ENCODE data around the gene NFIA. TPM values are rescaled to one million over a fixed set of nuclear protein-coding genes. Genes with fewer than 3 reads are reported as not detected.

Gene NFIA
- total RNA-seq (7.9 TPM), polyA plus RNA-seq (10.3 TPM)
- long read RNA-seq, donor 1 = 0 reads
- long read RNA-seq, donor 2, full-length matches to known transcripts = 5 of 5 reads
- long read RNA-seq, donor 2, partial matches to known transcripts = 0 of 5 reads
- long read RNA-seq, donor 2, other reads (novel, unspliced or antisense) = 0 of 5 reads
- long read RNA-seq, donor 3, full-length matches to known transcripts = 3 of 3 reads
- long read RNA-seq, donor 3, partial matches to known transcripts = 0 of 3 reads
- long read RNA-seq, donor 3, other reads (novel, unspliced or antisense) = 0 of 3 reads
- long read RNA-seq, donor 4 = 0 reads
- long read RNA-seq, donor 5, full-length matches to known transcripts = 2 of 15 reads
- long read RNA-seq, donor 5, partial matches to known transcripts = 13 of 15 reads
- long read RNA-seq, donor 5, other reads (novel, unspliced or antisense) = 0 of 15 reads
- long read RNA-seq, donor 6, full-length matches to known transcripts = 6 of 6 reads
- long read RNA-seq, donor 6, partial matches to known transcripts = 0 of 6 reads
- long read RNA-seq, donor 6, other reads (novel, unspliced or antisense) = 0 of 6 reads
- long read RNA-seq, donor 7, full-length matches to known transcripts = 4 of 9 reads
- long read RNA-seq, donor 7, partial matches to known transcripts = 5 of 9 reads
- long read RNA-seq, donor 7, other reads (novel, unspliced or antisense) = 0 of 9 reads
- long read RNA-seq, donor 8, partial matches to known transcripts = 0 of 2 reads
- long read RNA-seq, donor 8, other reads (novel, unspliced or antisense) = 0 of 2 reads
- long read RNA-seq, donor 9, partial matches to known transcripts = 6 of 7 reads
- long read RNA-seq, donor 9, other reads (novel, unspliced or antisense) = 0 of 7 reads
- long read RNA-seq, donor 10, full-length matches to known transcripts = 1 of 1 reads
- long read RNA-seq, donor 10, partial matches to known transcripts = 0 of 1 reads
- long read RNA-seq, donor 10, other reads (novel, unspliced or antisense) = 0 of 1 reads

GRCh38 chr1:61082311-61083012, at the start of gene NFIA:
Gene NFIA (plus strand): TSS chr1:61082561.
- peak in 1 of 9 donors; percentile 53 for DNase-seq (ENCODE audit: low read depth in 6 of 9, low spot score in 9 of 9)
- peak within 1 kb of the TSS; percentile 46 to 79 for H3K4me3 ChIP-seq (ENCODE audit: low read length in 2 of 2)
- peaks cover 19 to 64% of the 10 kb centered on the region in 2 donors for H3K27me3 ChIP-seq (ENCODE audit: control insufficient read depth in 2 of 2, insufficient read depth in 1 of 2, low read length in 1 of 2)
- H3K9me3 ChIP-seq (ENCODE audit: control insufficient read depth in 2 of 2, insufficient read depth in 1 of 2, low read length in 1 of 2) = no peaks in the 10 kb centered on the region
- H3K36me3 ChIP-seq (ENCODE audit: control insufficient read depth in 2 of 2, insufficient read depth in 2 of 2, low read length in 1 of 2) = no peaks in the 10 kb centered on the region
- WGBS = 1% methylated on average over 73 of the region's 73 CpGs
- H3K4me1 ChIP-seq (ENCODE audit: control insufficient read depth in 2 of 2, insufficient read depth in 2 of 2, low read length in 2 of 2) = peaks cover 27 to 42% of the 10 kb centered on the region in 2 donors
- H3K27ac ChIP-seq (ENCODE audit: low read depth in 1 of 2, low read length in 1 of 2) = peak within 1 kb of the TSS; percentile 70 to 88

- no peak overlapping the region for H3K4me3 ChIP-seq (ENCODE audit: low read length in 2 of 2)
- no peaks in the 10 kb centered on the region for H3K36me3 ChIP-seq (ENCODE audit: control insufficient read depth in 2 of 2, insufficient read depth in 2 of 2, low read length in 1 of 2)
- no peaks in the 10 kb centered on the region for H3K4me1 ChIP-seq (ENCODE audit: control insufficient read depth in 2 of 2, insufficient read depth in 2 of 2, low read length in 2 of 2)
- no peak for DNase-seq (ENCODE audit: low read depth in 6 of 9, low spot score in 9 of 9)
- no peak overlapping the region for H3K27ac ChIP-seq (ENCODE audit: low read depth in 1 of 2, low read length in 1 of 2)
- no peaks in the 10 kb centered on the region for H3K9me3 ChIP-seq (ENCODE audit: control insufficient read depth in 2 of 2, insufficient read depth in 1 of 2, low read length in 1 of 2)
- H3K27me3 ChIP-seq (ENCODE audit: control insufficient read depth in 2 of 2, insufficient read depth in 1 of 2, low read length in 1 of 2) = no peaks in the 10 kb centered on the region
These were observed 46.5 kb upstream of the NFIA start for GRCh38 chr1:61035880-61036279.

- H3K9me3 ChIP-seq (ENCODE audit: control insufficient read depth in 2 of 2, insufficient read depth in 1 of 2, low read length in 1 of 2) = no peaks in the 10 kb centered on the region
- no peak for DNase-seq (ENCODE audit: low read depth in 6 of 9, low spot score in 9 of 9)
- 32% methylated on average over 17 of the region's 17 CpGs for WGBS
- peaks cover 3% of the 10 kb centered on the region in 2 donors for H3K4me1 ChIP-seq (ENCODE audit: control insufficient read depth in 2 of 2, insufficient read depth in 2 of 2, low read length in 2 of 2)
- peaks cover 7 to 28% of the 10 kb centered on the region in 2 donors for H3K27me3 ChIP-seq (ENCODE audit: control insufficient read depth in 2 of 2, insufficient read depth in 1 of 2, low read length in 1 of 2)
- no peak overlapping the region for H3K27ac ChIP-seq (ENCODE audit: low read depth in 1 of 2, low read length in 1 of 2)
- no peaks in the 10 kb centered on the region for H3K36me3 ChIP-seq (ENCODE audit: control insufficient read depth in 2 of 2, insufficient read depth in 2 of 2, low read length in 1 of 2)
- H3K4me3 ChIP-seq (ENCODE audit: low read length in 2 of 2) = peak overlapping the region; percentile 45 to 55
These were observed 39.8 kb upstream of the NFIA start for GRCh38 chr1:61042466-61043009.

- Histone ChIP-seq H3K27ac (ENCODE audit: low read depth in 1 of 2, low read length in 1 of 2) (peak overlapping the region in 1 of 2 donors; percentile 21), H3K27me3 (ENCODE audit: control insufficient read depth in 2 of 2, insufficient read depth in 1 of 2, low read length in 1 of 2) (peaks cover 7 to 28% of the 10 kb centered on the region in 2 donors), H3K9me3 (ENCODE audit: control insufficient read depth in 2 of 2, insufficient read depth in 1 of 2, low read length in 1 of 2) (no peaks in the 10 kb centered on the region), H3K4me1 (ENCODE audit: control insufficient read depth in 2 of 2, insufficient read depth in 2 of 2, low read length in 2 of 2) (peaks cover 3% of the 10 kb centered on the region in 2 donors), H3K4me3 (ENCODE audit: low read length in 2 of 2) (peak overlapping the region; percentile 45 to 55), H3K36me3 (ENCODE audit: control insufficient read depth in 2 of 2, insufficient read depth in 2 of 2, low read length in 1 of 2) (no peaks in the 10 kb centered on the region)
- peak in 7 of 9 donors; percentile 61 to 88 (median 78) for DNase-seq (ENCODE audit: low read depth in 6 of 9, low spot score in 9 of 9)
- WGBS = 10% methylated on average over 85 of the region's 85 CpGs
These were observed 39.1 kb upstream of the NFIA start for GRCh38 chr1:61043010-61043820.

- no peaks in the 10 kb centered on the region for H3K36me3 ChIP-seq (ENCODE audit: control insufficient read depth in 2 of 2, insufficient read depth in 2 of 2, low read length in 1 of 2)
- peaks cover 8 to 16% of the 10 kb centered on the region in 2 donors for H3K4me1 ChIP-seq (ENCODE audit: control insufficient read depth in 2 of 2, insufficient read depth in 2 of 2, low read length in 2 of 2)
- WGBS = 94% methylated on average over 3 of the region's 3 CpGs
- peaks cover 23 to 47% of the 10 kb centered on the region in 2 donors for H3K27me3 ChIP-seq (ENCODE audit: control insufficient read depth in 2 of 2, insufficient read depth in 1 of 2, low read length in 1 of 2)
- H3K9me3 ChIP-seq (ENCODE audit: control insufficient read depth in 2 of 2, insufficient read depth in 1 of 2, low read length in 1 of 2) = no peaks in the 10 kb centered on the region
- no peak for DNase-seq (ENCODE audit: low read depth in 6 of 9, low spot score in 9 of 9)
- no peak overlapping the region for H3K4me3 ChIP-seq (ENCODE audit: low read length in 2 of 2)
- no peak overlapping the region for H3K27ac ChIP-seq (ENCODE audit: low read depth in 1 of 2, low read length in 1 of 2)
These were observed 35.9 kb upstream of the NFIA start for GRCh38 chr1:61046434-61046833.

- 99% methylated on average over 3 of the region's 3 CpGs for WGBS
- peaks cover 29 to 54% of the 10 kb centered on the region in 2 donors for H3K27me3 ChIP-seq (ENCODE audit: control insufficient read depth in 2 of 2, insufficient read depth in 1 of 2, low read length in 1 of 2)
- no peak overlapping the region for H3K4me3 ChIP-seq (ENCODE audit: low read length in 2 of 2)
- H3K36me3 ChIP-seq (ENCODE audit: control insufficient read depth in 2 of 2, insufficient read depth in 2 of 2, low read length in 1 of 2) = no peaks in the 10 kb centered on the region
- H3K4me1 ChIP-seq (ENCODE audit: control insufficient read depth in 2 of 2, insufficient read depth in 2 of 2, low read length in 2 of 2) = peaks cover 8 to 20% of the 10 kb centered on the region in 2 donors
- no peak overlapping the region for H3K27ac ChIP-seq (ENCODE audit: low read depth in 1 of 2, low read length in 1 of 2)
- DNase-seq (ENCODE audit: low read depth in 6 of 9, low spot score in 9 of 9) = no peak
- no peaks in the 10 kb centered on the region for H3K9me3 ChIP-seq (ENCODE audit: control insufficient read depth in 2 of 2, insufficient read depth in 1 of 2, low read length in 1 of 2)
These were observed 35.3 kb upstream of the NFIA start for GRCh38 chr1:61047061-61047460.

- H3K27ac ChIP-seq (ENCODE audit: low read depth in 1 of 2, low read length in 1 of 2) = peak overlapping the region; percentile 55 to 89
- WGBS = 1% methylated on average over 48 of the region's 48 CpGs
- H3K4me1 ChIP-seq (ENCODE audit: control insufficient read depth in 2 of 2, insufficient read depth in 2 of 2, low read length in 2 of 2) = peaks cover 10 to 43% of the 10 kb centered on the region in 2 donors
- H3K9me3 ChIP-seq (ENCODE audit: control insufficient read depth in 2 of 2, insufficient read depth in 1 of 2, low read length in 1 of 2) = no peaks in the 10 kb centered on the region
- peaks cover 43 to 59% of the 10 kb centered on the region in 2 donors for H3K27me3 ChIP-seq (ENCODE audit: control insufficient read depth in 2 of 2, insufficient read depth in 1 of 2, low read length in 1 of 2)
- DNase-seq (ENCODE audit: low read depth in 6 of 9, low spot score in 9 of 9) = peak in 8 of 9 donors; percentile 71 to 92 (median 82)
- H3K4me3 ChIP-seq (ENCODE audit: low read length in 2 of 2) = peak overlapping the region; percentile 48 to 76
- H3K36me3 ChIP-seq (ENCODE audit: control insufficient read depth in 2 of 2, insufficient read depth in 2 of 2, low read length in 1 of 2) = no peaks in the 10 kb centered on the region
These were observed 32.4 kb upstream of the NFIA start for GRCh38 chr1:61049850-61050540.

All from thymus (tissue), 14 donors.